ENCODE results near the gene TRAF3IP1. TPM values are rescaled to one million over a fixed set of nuclear protein-coding genes. Genes with fewer than 3 reads are reported as not detected.

TRAF3IP1 gene
- total RNA-seq, 4 donors from 2014 or later: 8.0 to 25.8 (median 12.2) TPM

DNA sequence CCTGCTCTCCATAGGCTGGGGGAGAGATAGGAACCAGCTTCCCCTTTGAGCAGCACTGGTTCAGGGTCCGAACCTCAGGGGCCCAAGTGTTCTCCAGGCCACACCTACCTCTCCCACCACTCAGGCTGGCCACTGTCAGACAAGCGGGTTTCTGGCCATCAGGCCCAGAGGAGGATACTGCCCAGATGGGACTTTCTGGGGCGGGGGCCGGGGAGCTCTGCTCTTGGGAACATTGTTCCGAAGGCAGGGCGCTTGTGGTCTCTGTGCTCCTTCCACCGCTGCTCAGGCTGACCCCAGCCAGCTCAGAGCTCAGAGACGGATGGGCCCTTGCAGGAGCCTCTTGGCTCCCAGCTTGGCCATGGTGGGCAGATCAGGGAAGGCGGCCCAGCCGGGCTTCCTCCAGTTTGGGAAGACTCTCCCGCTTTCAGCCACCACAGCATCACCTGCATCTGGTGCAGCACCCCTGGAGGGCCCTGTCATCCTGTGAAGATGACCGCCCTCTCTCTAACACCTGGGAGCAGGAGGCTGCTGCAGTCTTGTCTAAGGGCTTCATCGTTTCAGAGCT, 5.2 kb upstream of the TRAF3IP1 start:
- TF ChIP-seq, protein P1, sequence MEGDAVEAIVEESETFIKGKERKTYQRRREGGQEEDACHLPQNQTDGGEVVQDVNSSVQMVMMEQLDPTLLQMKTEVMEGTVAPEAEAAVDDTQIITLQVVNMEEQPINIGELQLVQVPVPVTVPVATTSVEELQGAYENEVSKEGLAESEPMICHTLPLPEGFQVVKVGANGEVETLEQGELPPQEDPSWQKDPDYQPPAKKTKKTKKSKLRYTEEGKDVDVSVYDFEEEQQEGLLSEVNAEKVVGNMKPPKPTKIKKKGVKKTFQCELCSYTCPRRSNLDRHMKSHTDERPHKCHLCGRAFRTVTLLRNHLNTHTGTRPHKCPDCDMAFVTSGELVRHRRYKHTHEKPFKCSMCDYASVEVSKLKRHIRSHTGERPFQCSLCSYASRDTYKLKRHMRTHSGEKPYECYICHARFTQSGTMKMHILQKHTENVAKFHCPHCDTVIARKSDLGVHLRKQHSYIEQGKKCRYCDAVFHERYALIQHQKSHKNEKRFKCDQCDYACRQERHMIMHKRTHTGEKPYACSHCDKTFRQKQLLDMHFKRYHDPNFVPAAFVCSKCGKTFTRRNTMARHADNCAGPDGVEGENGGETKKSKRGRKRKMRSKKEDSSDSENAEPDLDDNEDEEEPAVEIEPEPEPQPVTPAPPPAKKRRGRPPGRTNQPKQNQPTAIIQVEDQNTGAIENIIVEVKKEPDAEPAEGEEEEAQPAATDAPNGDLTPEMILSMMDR (IDR thresholded peaks at IDR 0.05; ENCODE audit: low read depth): no peak

DNA sequence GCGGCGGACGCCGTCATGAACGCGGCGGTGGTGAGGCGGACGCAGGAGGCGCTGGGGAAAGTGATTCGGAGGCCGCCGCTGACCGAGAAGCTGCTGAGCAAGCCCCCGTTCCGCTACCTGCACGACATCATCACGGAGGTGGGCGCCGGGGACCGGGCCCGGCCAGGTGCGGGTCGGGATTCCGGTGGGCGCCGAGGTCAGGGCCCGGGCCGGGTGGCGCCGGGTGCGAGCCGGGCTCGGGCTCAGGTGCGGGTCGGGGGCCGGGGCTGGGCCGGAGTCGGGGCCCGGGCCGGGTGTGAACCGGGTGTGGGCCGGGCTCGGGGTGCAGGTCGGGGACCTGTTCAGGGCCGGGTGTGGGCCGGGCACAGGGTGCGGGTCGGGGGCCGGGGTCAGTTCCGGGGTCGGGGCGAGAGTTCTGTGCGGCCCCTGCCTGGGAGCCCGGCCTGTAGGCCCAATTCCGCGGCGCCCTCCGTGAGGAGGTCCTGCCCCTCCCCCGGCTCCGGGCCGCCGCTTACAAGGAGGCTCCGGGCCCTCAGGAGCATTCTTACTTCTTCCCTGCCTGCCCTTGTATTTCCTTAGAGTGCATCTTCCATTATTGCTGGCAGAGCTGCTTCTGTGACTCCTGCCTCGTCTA, 447 bp downstream of the TRAF3IP1 start:
- TF ChIP-seq, protein P1 (IDR thresholded peaks at IDR 0.05; ENCODE audit: low read depth): no peak

DNA sequence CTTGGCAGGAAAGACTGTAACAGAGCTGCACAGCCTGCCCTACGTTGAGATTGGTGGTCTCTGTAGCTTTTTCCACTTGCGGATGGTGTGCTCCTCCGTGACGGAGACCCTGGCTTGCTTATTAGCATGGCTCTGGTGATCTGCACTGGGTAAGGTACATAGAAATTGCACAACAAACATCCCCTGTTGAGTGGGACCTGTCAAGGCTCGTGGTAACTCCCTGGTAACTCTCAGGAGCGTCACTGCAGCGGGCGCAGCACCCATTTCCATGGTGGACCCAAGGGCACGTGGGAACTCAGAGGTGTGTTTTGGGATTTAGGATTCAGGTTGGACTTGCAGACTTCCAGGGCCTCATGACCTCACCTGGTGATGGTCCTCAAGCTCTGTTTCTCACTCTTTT, 1.1 kb downstream of the TRAF3IP1 start:
- TF ChIP-seq, protein P1 (IDR thresholded peaks at IDR 0.05; ENCODE audit: low read depth): no peak

DNA sequence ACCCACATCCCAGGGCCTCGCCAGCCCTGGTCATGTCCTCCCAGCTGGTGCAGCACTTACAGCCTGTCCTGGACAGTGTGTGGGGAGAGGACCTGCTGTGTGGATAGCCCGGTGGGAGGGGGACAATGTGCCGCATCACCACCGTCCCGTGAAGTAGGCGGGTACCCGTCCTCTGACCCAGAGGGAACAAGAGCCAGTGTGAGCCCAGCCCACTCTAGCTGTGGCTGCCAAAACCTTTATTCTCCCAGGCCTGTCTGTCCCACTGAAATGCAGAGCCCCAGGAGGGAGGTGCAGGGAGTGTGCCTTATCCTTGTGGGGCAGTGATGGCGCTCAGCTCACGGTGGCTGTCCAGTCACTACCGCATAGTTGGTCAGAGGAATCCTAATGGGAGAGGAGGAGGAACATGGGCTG, 1.7 kb downstream of the TRAF3IP1 start:
- TF ChIP-seq, protein P1 (IDR thresholded peaks at IDR 0.05; ENCODE audit: low read depth): no peak

DNA sequence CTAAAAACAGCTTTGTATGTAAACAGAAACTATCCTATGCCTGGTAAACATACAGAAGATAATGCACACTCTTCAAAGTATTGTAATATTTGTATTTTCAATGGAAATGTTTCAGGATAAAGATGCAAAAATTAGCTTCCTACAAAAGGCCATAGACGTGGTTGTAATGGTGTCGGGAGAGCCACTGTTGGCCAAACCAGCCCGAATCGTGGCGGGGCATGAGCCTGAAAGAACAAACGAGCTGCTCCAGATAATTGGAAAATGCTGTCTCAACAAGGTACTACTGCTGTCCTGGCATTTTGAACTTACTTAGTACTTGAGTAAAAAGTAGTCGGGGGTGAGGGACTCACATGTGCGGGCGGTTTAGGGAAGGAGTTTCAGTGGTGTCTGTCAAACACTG, 5.4 kb downstream of the TRAF3IP1 start:
- TF ChIP-seq, protein P1 (IDR thresholded peaks at IDR 0.05; ENCODE audit: low read depth): no peak

DNA sequence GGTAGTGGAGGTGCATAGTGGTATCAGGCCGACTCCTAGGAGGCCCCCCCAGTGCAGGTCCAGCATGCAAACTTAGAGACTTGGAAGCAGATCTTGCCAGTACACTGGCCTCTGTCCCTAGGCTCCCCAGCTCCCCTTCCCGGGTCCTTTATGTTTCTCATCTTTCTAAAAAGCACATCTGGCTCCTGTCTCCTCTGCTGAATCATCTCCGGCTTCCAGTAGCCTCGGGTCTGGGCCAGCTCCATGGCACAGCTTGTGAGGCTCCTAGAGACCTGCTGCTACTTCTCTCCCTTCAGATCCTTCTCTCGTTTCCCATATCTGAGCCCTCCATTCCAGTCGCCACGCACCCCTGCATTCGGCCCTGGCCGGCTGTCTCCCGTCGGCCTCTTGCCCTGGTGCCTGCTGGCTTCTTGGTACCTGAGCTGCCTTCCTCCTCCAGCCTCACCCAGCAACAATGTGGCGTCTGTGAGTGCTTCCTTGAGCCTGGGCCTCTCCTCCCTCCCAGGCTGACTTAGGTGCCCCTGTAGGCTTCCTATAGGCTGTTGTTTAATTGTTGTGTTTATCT, 6.6 kb downstream of the TRAF3IP1 start:
- TF ChIP-seq, protein P1 (IDR thresholded peaks at IDR 0.05; ENCODE audit: low read depth): no peak

DNA sequence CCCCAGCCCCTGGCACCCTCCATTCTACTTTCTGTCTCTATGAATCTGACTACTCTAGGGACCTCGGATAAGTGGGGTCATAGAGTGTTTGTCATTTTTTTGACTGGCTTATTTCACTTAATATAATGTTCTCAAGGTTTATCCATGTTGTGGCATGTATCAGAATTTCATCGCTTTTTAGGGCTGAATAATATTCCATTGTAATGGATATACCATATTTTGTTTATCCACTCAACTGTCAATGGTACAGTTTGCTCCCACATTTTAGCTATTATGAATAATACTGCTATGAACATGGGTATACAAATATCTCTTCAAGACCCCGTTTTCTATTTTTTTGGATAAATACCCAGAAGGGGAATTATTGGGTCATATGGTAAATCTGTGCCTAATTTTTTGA, 7.4 kb downstream of the TRAF3IP1 start:
- TF ChIP-seq, protein P1 (IDR thresholded peaks at IDR 0.05; ENCODE audit: low read depth): no peak

Measured in subcutaneous adipose tissue (tissue), 4 donors.